Tibial nerve (tissue), 4 donors: ENCODE results near the gene TERB1. TPM values are rescaled to one million over a fixed set of nuclear protein-coding genes. Genes with fewer than 3 reads are reported as not detected.
A peak's percentile ranks its signal among the peaks of the same experiment; 100 is the strongest.

Experiments
- DNase-seq, 2 donors: peaks; one replicate each; pipeline ENCODE4 v3.0.0-alpha.2; 2019; ENCODE audit warnings: low spot score in 2 of 2
- H3K27ac ChIP-seq, 4 donors: fragments of 200-600 bp; sonication (generic) in 3 of 4; one replicate each; pipeline ENCODE4 v1.5.1; 2017 to 2019; ENCODE audit warnings: mild to moderate bottlenecking in 1 of 4
- H3K27me3 ChIP-seq, 2 donors: fragments of 200-600 bp; sonication (generic) in 1 of 2; one replicate each; pipeline versions ENCODE4 v1.5.1 to v1.6.0; 2017 to 2019
- H3K36me3 ChIP-seq, 3 donors: fragments of 200-600 bp; sonication (generic); one replicate each; pipeline ENCODE4 v1.5.1; 2018 to 2019
- H3K4me1 ChIP-seq, 4 donors: fragments of 200-600 bp; sonication (generic) in 3 of 4; one replicate each; pipeline ENCODE4 v1.5.1; 2017 to 2019
- H3K4me3 ChIP-seq, 4 donors: fragments of 200-600 bp; sonication (generic) in 3 of 4; one replicate each; pipeline ENCODE4 v1.5.1; 2017 to 2019; ENCODE audit warnings: mild to moderate bottlenecking in 1 of 4, moderate library complexity in 1 of 4
- H3K9me3 ChIP-seq, 4 donors: fragments of 200-600 bp; sonication (generic) in 3 of 4; one replicate each; pipeline ENCODE4 v1.5.1; 2017 to 2019
- EP300 ChIP-seq, 2 donors: sonication (generic); formaldehyde crosslinking; IDR thresholded peaks; one replicate each; pipeline ENCODE4 v1.6.1; 2017; ENCODE audit warnings: antibody characterized with exemption in 2 of 2, mild to moderate bottlenecking in 1 of 2
- POLR2A ChIP-seq, 2 donors: fragments of 450-650 bp; IDR thresholded peaks; one replicate each; pipeline ENCODE4 v1.6.1; 2017; ENCODE audit warnings: antibody characterized with exemption in 2 of 2, mild to moderate bottlenecking in 2 of 2, moderate library complexity in 2 of 2
- WGBS, 2 donors: methylation state at CpG; one replicate each; pipeline ENCODE4 v1.1.5; 2018; 5-methylcytosine and 5-hydroxymethylcytosine counted together
- total RNA-seq, 4 donors: library from RNA; depleted of rRNA; stranded (reverse); fragments of >200 nt; gene quantifications; one replicate each; pipeline ENCODE4 v1.1.0, GENCODE V29; 2016
- TF ChIP-seq, protein P1 (sequence below), 5 experiments: fragments of 200-600 bp in 3 of 5; fragments of 450-650 bp in 2 of 5; sonication (generic) in 3 of 5; IDR thresholded peaks; one replicate each; pipeline ENCODE4 v1.5.1; 2016 to 2019; ENCODE audit warnings: antibody characterized with exemption in 5 of 5, mild to moderate bottlenecking in 3 of 5, moderate library complexity in 2 of 5

The TERB1 gene
- total RNA-seq, 4 donors from 2014 or later, result not detected

DNA sequence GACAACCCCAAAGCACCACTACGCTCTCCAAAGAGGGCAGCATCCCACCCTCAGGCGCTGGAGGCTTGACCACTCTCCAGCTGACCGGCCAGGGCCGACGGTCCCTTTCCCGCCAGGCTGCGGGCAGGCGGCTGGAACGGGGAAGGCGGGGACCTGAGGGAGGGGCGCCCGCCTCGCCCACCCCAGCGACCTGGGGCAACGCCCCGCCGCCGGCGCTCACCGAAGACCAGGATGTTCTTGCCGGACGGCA lies 50.4 kb downstream of the TERB1 start:
- Histone ChIP-seq H3K27ac (peak overlapping the region; percentile 78 to 98 (median 96)), H3K4me3 (peak overlapping the region; percentile 83 to 100 (median 96)), H3K27me3 (no peaks in the 10 kb centered on the region), H3K36me3 (peaks cover 0 to 31% (median 6%) of the 10 kb centered on the region in 3 donors), H3K4me1 (peaks cover 0 to 58% (median 23%) of the 10 kb centered on the region in 4 donors), H3K9me3 (no peaks in the 10 kb centered on the region)
- DNase-seq, result no peak
- WGBS, 2 donors, result 0% methylated on average over 9 of the region's 22 CpGs
- TF ChIP-seq, protein P1, sequence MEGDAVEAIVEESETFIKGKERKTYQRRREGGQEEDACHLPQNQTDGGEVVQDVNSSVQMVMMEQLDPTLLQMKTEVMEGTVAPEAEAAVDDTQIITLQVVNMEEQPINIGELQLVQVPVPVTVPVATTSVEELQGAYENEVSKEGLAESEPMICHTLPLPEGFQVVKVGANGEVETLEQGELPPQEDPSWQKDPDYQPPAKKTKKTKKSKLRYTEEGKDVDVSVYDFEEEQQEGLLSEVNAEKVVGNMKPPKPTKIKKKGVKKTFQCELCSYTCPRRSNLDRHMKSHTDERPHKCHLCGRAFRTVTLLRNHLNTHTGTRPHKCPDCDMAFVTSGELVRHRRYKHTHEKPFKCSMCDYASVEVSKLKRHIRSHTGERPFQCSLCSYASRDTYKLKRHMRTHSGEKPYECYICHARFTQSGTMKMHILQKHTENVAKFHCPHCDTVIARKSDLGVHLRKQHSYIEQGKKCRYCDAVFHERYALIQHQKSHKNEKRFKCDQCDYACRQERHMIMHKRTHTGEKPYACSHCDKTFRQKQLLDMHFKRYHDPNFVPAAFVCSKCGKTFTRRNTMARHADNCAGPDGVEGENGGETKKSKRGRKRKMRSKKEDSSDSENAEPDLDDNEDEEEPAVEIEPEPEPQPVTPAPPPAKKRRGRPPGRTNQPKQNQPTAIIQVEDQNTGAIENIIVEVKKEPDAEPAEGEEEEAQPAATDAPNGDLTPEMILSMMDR (IDR thresholded peaks at IDR 0.05), result no peak
- no peak for TF ChIP-seq POLR2A (IDR thresholded peaks at IDR 0.05)
- TF ChIP-seq EP300 (IDR thresholded peaks at IDR 0.05), result no peak

DNA sequence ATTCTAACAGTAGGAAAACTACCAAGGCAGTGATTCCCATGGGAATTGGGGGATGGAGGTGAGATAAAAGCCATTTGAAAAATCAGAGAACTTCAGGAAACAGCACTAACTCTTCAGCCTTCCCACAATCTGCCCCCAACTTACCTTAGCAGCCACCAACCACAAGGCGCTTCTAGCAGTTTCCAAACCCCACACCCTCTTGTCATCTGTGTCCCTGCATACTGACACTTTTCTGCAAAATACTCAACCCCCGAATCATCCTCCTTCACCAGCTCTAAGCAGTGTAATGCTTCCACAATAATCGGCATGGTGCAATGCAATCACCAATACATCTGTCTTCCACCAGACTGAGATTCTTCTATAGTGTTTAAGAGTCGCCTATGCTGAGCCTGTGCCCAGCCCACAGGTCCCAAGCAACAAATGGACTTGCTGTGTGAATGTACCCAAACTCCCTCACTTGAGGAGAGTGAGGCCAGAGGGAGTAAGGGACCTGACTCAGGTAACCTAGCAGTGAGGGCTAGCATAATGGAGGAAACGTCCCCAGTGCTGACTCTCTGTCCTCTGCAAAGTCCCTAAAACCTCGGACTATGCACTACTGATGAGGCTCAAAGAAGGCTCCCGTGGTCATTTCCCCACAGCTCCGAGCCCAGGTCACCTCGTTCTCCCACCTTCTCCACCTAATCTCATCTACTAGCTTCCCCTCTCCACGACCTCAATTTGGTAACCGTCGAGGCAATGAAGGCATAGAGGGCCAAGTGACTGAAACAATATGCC lies 50.9 kb downstream of the TERB1 start:
- WGBS, 2 donors, result 13 to 15% methylated on average over 12 of the region's 12 CpGs
- H3K9me3 ChIP-seq, result no peaks in the 10 kb centered on the region
- TF ChIP-seq POLR2A (IDR thresholded peaks at IDR 0.05), result no peak
- TF ChIP-seq, protein P1 (IDR thresholded peaks at IDR 0.05), result no peak
- no peak for TF ChIP-seq EP300 (IDR thresholded peaks at IDR 0.05)
- no peaks in the 10 kb centered on the region for H3K27me3 ChIP-seq
- H3K27ac ChIP-seq, result peak overlapping the region; percentile 78 to 98 (median 96)
- H3K4me3 ChIP-seq, result peak overlapping the region; percentile 83 to 100 (median 96)
- H3K36me3 ChIP-seq, result peaks cover 0 to 36% (median 6%) of the 10 kb centered on the region in 3 donors
- H3K4me1 ChIP-seq, result peaks cover 0 to 60% (median 23%) of the 10 kb centered on the region in 4 donors
- DNase-seq, result no peak

- 0 to 23% methylated on average over 1 of the region's 1 CpG for WGBS, 2 donors
- TF ChIP-seq, protein P1 (IDR thresholded peaks at IDR 0.05), result no peak
- TF ChIP-seq POLR2A (IDR thresholded peaks at IDR 0.05), result no peak
- TF ChIP-seq EP300 (IDR thresholded peaks at IDR 0.05), result no peak
- H3K36me3 ChIP-seq, result peaks cover 0 to 64% (median 6%) of the 10 kb centered on the region in 3 donors
- no peaks in the 10 kb centered on the region for H3K27me3 ChIP-seq
- no peak for DNase-seq
- H3K27ac ChIP-seq, result peak overlapping the region in 1 of 4 donors; percentile 26
- H3K9me3 ChIP-seq, result no peaks in the 10 kb centered on the region
- H3K4me1 ChIP-seq, result peaks cover 0 to 77% (median 34%) of the 10 kb centered on the region in 4 donors
- no peak overlapping the region for H3K4me3 ChIP-seq
Measured at GRCh38 chr16:66746682-66747081, 54.7 kb downstream of the TERB1 start.

- Histone ChIP-seq H3K36me3 (peaks cover 0 to 64% (median 6%) of the 10 kb centered on the region in 3 donors), H3K4me1 (peaks cover 2 to 84% (median 38%) of the 10 kb centered on the region in 4 donors), H3K4me3 (no peak overlapping the region), H3K27me3 (no peaks in the 10 kb centered on the region), H3K9me3 (no peaks in the 10 kb centered on the region), H3K27ac (peak overlapping the region in 1 of 4 donors; percentile 8)
- TF ChIP-seq, protein P1 (IDR thresholded peaks at IDR 0.05), result no peak
- TF ChIP-seq EP300 (IDR thresholded peaks at IDR 0.05) (no peak), POLR2A (IDR thresholded peaks at IDR 0.05) (no peak)
- 66 to 76% methylated on average over 3 of the region's 3 CpGs for WGBS, 2 donors
- DNase-seq, result no peak
Measured at GRCh38 chr16:66746048-66746447, 55.3 kb downstream of the TERB1 start.
